Kidney capillary endothelial cell (primary cell): Measurements from ENCODE around the gene ZBTB26.
"Not testable (repeated sequence)": the region's sequence is repeated elsewhere in the genome, so short reads cannot be mapped to it uniquely, and the experiment has no call there.

Source experiments
- DNase-seq: peaks from one replicate; pipeline ENCODE4 v3.0.0-alpha.2; 2018; ENCODE audit warnings: low spot score

ZBTB26 gene

GRCh38 chr9:122929796-122930354 lies 1.4 kb downstream of the ZBTB26 start:
- no peak for DNase-seq

GRCh38 chr9:122923947-122924346 lies 7.4 kb downstream of the ZBTB26 start:
- no peak for DNase-seq

GRCh38 chr9:122922713-122923112 lies 8.6 kb downstream of the ZBTB26 start:
- no peak for DNase-seq

GRCh38 chr9:122918310-122918709 lies 13.0 kb downstream of the ZBTB26 start:
- no peak for DNase-seq

GRCh38 chr9:122912964-122913673 lies 18.2 kb downstream of the ZBTB26 start, which contains the start of gene ZBTB6:
Gene ZBTB6, minus strand, starts transcription at chr9:122913323. Its CDS starts 1,251 bp downstream, at chr9:122912072.
- DNase-seq: peak; percentile 69

GRCh38 chr9:122912671-122912963 lies 18.7 kb downstream of the ZBTB26 start:
- no peak for DNase-seq

GRCh38 chr9:122906122-122906521 lies 25.2 kb downstream of the ZBTB26 start:
- DNase-seq: not testable (repeated sequence)

GRCh38 chr9:122904823-122905710 lies 26.2 kb downstream of the ZBTB26 start, which contains the start of gene RC3H2:
Gene RC3H2, minus strand, starts transcription at chr9:122905359. Its CDS starts 7,850 bp downstream, at chr9:122897509.
- peak; percentile 98 for DNase-seq

GRCh38 chr9:122904466-122904822 lies 26.9 kb downstream of the ZBTB26 start:
- DNase-seq: peak; percentile 57

- peak; percentile 60 for DNase-seq
Observed at GRCh38 chr9:122900791-122901190, 30.5 kb downstream of the ZBTB26 start.

- no peak for DNase-seq
Observed at GRCh38 chr9:122897969-122898368, 33.3 kb downstream of the ZBTB26 start.

GRCh38 chr9:122888480-122888879 lies 42.8 kb downstream of the ZBTB26 start:
- DNase-seq: no peak

- DNase-seq: no peak
Observed at GRCh38 chr9:122883125-122883524, 48.2 kb downstream of the ZBTB26 start.

- no peak for DNase-seq
Observed at GRCh38 chr9:122879443-122879842, 51.9 kb downstream of the ZBTB26 start.

- DNase-seq: no peak
Observed at GRCh38 chr9:122875523-122875922, 55.8 kb downstream of the ZBTB26 start.

- not testable (repeated sequence) for DNase-seq
Observed at GRCh38 chr9:122867276-122867675, 64.0 kb downstream of the ZBTB26 start.

GRCh38 chr9:122866079-122866478 lies 65.2 kb downstream of the ZBTB26 start:
- no peak for DNase-seq
